Gastroesophageal sphincter (tissue), 4 donors: ENCODE data around the gene MMP11. TPM values are rescaled to one million over a fixed set of nuclear protein-coding genes. Genes with fewer than 3 reads are reported as not detected.

ENCODE experiments used
- ATAC-seq: fragments of 150-250 bp; one replicate; pipeline ENCODE4 v1.9.1; 2016; ENCODE audit warnings: mild to moderate bottlenecking, moderate library complexity
- H3K27ac ChIP-seq, 4 donors: fragments of 200-600 bp; sonication (generic) in 3 of 4; 1 replicate in 3 of 4; 2 replicates in 1 of 4; pipeline ENCODE4 v1.5.1; 2016 to 2019
- H3K27me3 ChIP-seq: fragments of 200-600 bp; sonication (generic); one replicate; pipeline ENCODE4 v1.5.1; 2019
- H3K36me3 ChIP-seq, 2 donors: fragments of 200-600 bp; sonication (generic); one replicate each; pipeline ENCODE4 v1.5.1; 2019; ENCODE audit warnings: control low read depth in 1 of 2
- H3K4me1 ChIP-seq, 3 donors: fragments of 200-600 bp; sonication (generic); 1 replicate in 2 of 3; 2 replicates in 1 of 3; pipeline ENCODE4 v1.5.1; 2016 to 2019; ENCODE audit warnings: control low read depth in 2 of 3
- H3K4me3 ChIP-seq, 2 donors: fragments of 200-600 bp; sonication (generic); one replicate each; pipeline ENCODE4 v1.5.1; 2019; ENCODE audit warnings: mild to moderate bottlenecking in 1 of 2, moderate library complexity in 1 of 2
- H3K9me3 ChIP-seq, 3 donors: fragments of 200-600 bp; sonication (generic); one replicate each; pipeline ENCODE4 v1.5.1; 2017 to 2019; ENCODE audit warnings: control low read depth in 2 of 3
- CTCF ChIP-seq, 4 experiments: fragments of 200-600 bp in 2 of 4; fragments of 450-650 bp in 2 of 4; sonication (generic) in 1 of 4; IDR thresholded peaks; one replicate each; pipeline ENCODE4 v1.5.1; 2017 to 2019; ENCODE audit warnings: antibody characterized with exemption in 4 of 4, mild to moderate bottlenecking in 2 of 4, moderate library complexity in 2 of 4
- EP300 ChIP-seq: sonication (generic); formaldehyde crosslinking; IDR thresholded peaks from one replicate; pipeline ENCODE4 v1.6.1; 2017; ENCODE audit warnings: antibody characterized with exemption, mild to moderate bottlenecking
- POLR2A ChIP-seq, 2 donors: fragments of 450-650 bp; IDR thresholded peaks; one replicate each; pipeline ENCODE4 v1.6.1; 2017; ENCODE audit warnings: antibody characterized with exemption in 2 of 2, mild to moderate bottlenecking in 2 of 2, moderate library complexity in 1 of 2
- POLR2AphosphoS5 ChIP-seq: sonication (generic); formaldehyde crosslinking; IDR thresholded peaks from one replicate; pipeline ENCODE4 v1.6.1; 2017; ENCODE audit warnings: antibody characterized with exemption
- WGBS, 2 donors: methylation state at CpG; one replicate each; pipeline ENCODE4 v1.1.5; 2018; ENCODE audit warnings: low coverage in 1 of 2; 5-methylcytosine and 5-hydroxymethylcytosine counted together
- total RNA-seq, 4 donors: library from RNA; depleted of rRNA; stranded (reverse); fragments of >200 nt; gene quantifications; one replicate each; pipeline ENCODE4 v1.1.0, GENCODE V29; 2016

The MMP11 gene
- total RNA-seq, 4 donors from 2014 or later: 2.3 to 11.0 (median 9.7) TPM

DNA sequence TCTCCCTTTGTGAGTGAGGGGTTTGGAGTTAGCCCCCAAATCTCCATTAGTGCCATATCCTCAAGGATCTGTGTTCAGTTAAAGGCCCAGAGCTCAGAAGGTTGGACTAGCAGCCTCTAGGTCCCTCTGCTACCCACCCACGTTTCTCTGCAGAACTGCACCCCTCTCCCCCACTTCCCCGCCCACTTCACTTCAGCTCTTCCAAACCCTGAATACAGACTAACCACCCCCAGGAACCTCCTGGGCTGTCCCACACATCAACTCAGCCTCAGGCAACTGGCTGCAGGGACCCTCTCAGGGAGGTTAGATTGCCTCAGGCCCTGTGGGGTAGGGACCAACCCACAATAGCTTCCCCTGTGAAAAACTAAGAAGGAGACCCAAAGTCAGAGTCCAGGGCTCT lies 19.3 kb upstream of the MMP11 start:
- H3K4me1 ChIP-seq: peaks cover 0 to 29% (median 11%) of the 10 kb centered on the region in 3 donors
- no peak overlapping the region for H3K27ac ChIP-seq
- 71% methylated on average over 2 of the region's 2 CpGs; no CpG with 5 or more reads in 1 of the 2 donors for WGBS, 2 donors
- H3K9me3 ChIP-seq: no peaks in the 10 kb centered on the region
- no peaks in the 10 kb centered on the region for H3K36me3 ChIP-seq
- no peak for TF ChIP-seq EP300
- no peak for TF ChIP-seq POLR2AphosphoS5
- no peak for TF ChIP-seq CTCF (IDR thresholded peaks at IDR 0.05)
- TF ChIP-seq POLR2A (IDR thresholded peaks at IDR 0.05): no peak
- no peaks in the 10 kb centered on the region for H3K27me3 ChIP-seq
- no peak for ATAC-seq
- no peak overlapping the region for H3K4me3 ChIP-seq

GRCh38 chr22:23754220-23754919 lies 18.3 kb upstream of the MMP11 start, which contains the start of gene VPREB3:
Gene VPREB3 (minus strand): TSS chr22:23754425. CDS start chr22:23754363, 62 bp downstream.
- no peak within 1 kb of the TSS for H3K4me3 ChIP-seq
- H3K27me3 ChIP-seq: no peaks in the 10 kb centered on the region
- WGBS, 2 donors: 80 to 93% methylated on average over 1 to 7 of the region's 14 CpGs
- H3K36me3 ChIP-seq: no peaks in the 10 kb centered on the region
- H3K9me3 ChIP-seq: no peaks in the 10 kb centered on the region
- no peak for ATAC-seq
- TF ChIP-seq EP300: no peak
- TF ChIP-seq CTCF (IDR thresholded peaks at IDR 0.05): no peak
- no peak for TF ChIP-seq POLR2A (IDR thresholded peaks at IDR 0.05)
- TF ChIP-seq POLR2AphosphoS5: no peak
- H3K4me1 ChIP-seq: peaks cover 0 to 23% (median 11%) of the 10 kb centered on the region in 3 donors
- H3K27ac ChIP-seq: no peak within 1 kb of the TSS

- H3K9me3 ChIP-seq: no peaks in the 10 kb centered on the region
- H3K27ac ChIP-seq: no peak overlapping the region
- no peak overlapping the region for H3K4me3 ChIP-seq
- WGBS, 2 donors: 38 to 73% methylated on average over 2 to 6 of the region's 6 CpGs
- no peaks in the 10 kb centered on the region for H3K27me3 ChIP-seq
- TF ChIP-seq POLR2A (IDR thresholded peaks at IDR 0.05) (no peak), POLR2AphosphoS5 (no peak), CTCF (IDR thresholded peaks at IDR 0.05) (no peak), EP300 (no peak)
- no peak for ATAC-seq
- H3K4me1 ChIP-seq: peaks cover 0 to 16% (median 6%) of the 10 kb centered on the region in 3 donors
- H3K36me3 ChIP-seq: no peaks in the 10 kb centered on the region
Observed at GRCh38 chr22:23754980-23755636, 17.5 kb upstream of the MMP11 start.

- ATAC-seq: no peak
- Histone ChIP-seq H3K4me1 (peaks cover 0 to 10% (median 2%) of the 10 kb centered on the region in 3 donors), H3K36me3 (no peaks in the 10 kb centered on the region), H3K27me3 (no peaks in the 10 kb centered on the region), H3K4me3 (no peak overlapping the region), H3K9me3 (no peaks in the 10 kb centered on the region), H3K27ac (no peak overlapping the region)
- TF ChIP-seq POLR2AphosphoS5 (no peak), POLR2A (IDR thresholded peaks at IDR 0.05) (no peak), EP300 (no peak), CTCF (IDR thresholded peaks at IDR 0.05) (no peak)
- WGBS, 2 donors: 81 to 89% methylated on average over 8 of the region's 8 CpGs
Observed at GRCh38 chr22:23755711-23756110, 16.9 kb upstream of the MMP11 start.

- 61 to 79% methylated on average over 3 of the region's 4 CpGs for WGBS, 2 donors
- Histone ChIP-seq H3K36me3 (no peaks in the 10 kb centered on the region), H3K4me1 (peaks cover 0 to 5% (median 0%) of the 10 kb centered on the region in 3 donors), H3K4me3 (no peak overlapping the region), H3K9me3 (no peaks in the 10 kb centered on the region), H3K27ac (no peak overlapping the region), H3K27me3 (no peaks in the 10 kb centered on the region)
- TF ChIP-seq EP300: no peak
- TF ChIP-seq CTCF (IDR thresholded peaks at IDR 0.05): no peak
- TF ChIP-seq POLR2A (IDR thresholded peaks at IDR 0.05): no peak
- TF ChIP-seq POLR2AphosphoS5: no peak
- ATAC-seq: no peak
Observed at GRCh38 chr22:23756891-23757290, 15.8 kb upstream of the MMP11 start.
